ENCODE data around the gene MAP2K5. TPM values are rescaled to one million over a fixed set of nuclear protein-coding genes. Genes with fewer than 3 reads are reported as not detected.

The MAP2K5 gene
- total RNA-seq, 1 donor from 2014 or later, result 3.2 TPM

GRCh38 chr15:67827562-67828277, 285.2 kb downstream of the MAP2K5 start:
- no peak overlapping the region for H3K4me3 ChIP-seq (ENCODE audit: low read depth, low read length)
- DNase-seq (ENCODE audit: low read depth), result no peak
- TF ChIP-seq CTCF (conservative IDR thresholded peaks at IDR 0.05; ENCODE audit: low read depth, low read length), result no peak

GRCh38 chr15:67828278-67828968, 285.9 kb downstream of the MAP2K5 start:
- H3K4me3 ChIP-seq (ENCODE audit: low read depth, low read length), result no peak overlapping the region

GRCh38 chr15:67828969-67829646, 286.6 kb downstream of the MAP2K5 start:
- TF ChIP-seq CTCF (conservative IDR thresholded peaks at IDR 0.05; ENCODE audit: low read depth, low read length), result no peak
- DNase-seq (ENCODE audit: low read depth), result no peak
- no peak overlapping the region for H3K4me3 ChIP-seq (ENCODE audit: low read depth, low read length)

More at GRCh38 chr15:67828278-67828968, 285.9 kb downstream of the MAP2K5 start:
- no peak for DNase-seq (ENCODE audit: low read depth)
- no peak for TF ChIP-seq CTCF (conservative IDR thresholded peaks at IDR 0.05; ENCODE audit: low read depth, low read length)

- TF ChIP-seq CTCF (conservative IDR thresholded peaks at IDR 0.05; ENCODE audit: low read depth, low read length), result no peak
- H3K4me3 ChIP-seq (ENCODE audit: low read depth, low read length), result no peak overlapping the region
- DNase-seq (ENCODE audit: low read depth), result no peak
Measured at GRCh38 chr15:67829647-67830504, 287.4 kb downstream of the MAP2K5 start.

- H3K4me3 ChIP-seq (ENCODE audit: low read depth, low read length), result no peak overlapping the region
- no peak for TF ChIP-seq CTCF (conservative IDR thresholded peaks at IDR 0.05; ENCODE audit: low read depth, low read length)
- no peak for DNase-seq (ENCODE audit: low read depth)
Measured at GRCh38 chr15:67831363-67831762, 288.9 kb downstream of the MAP2K5 start.

- TF ChIP-seq CTCF (conservative IDR thresholded peaks at IDR 0.05; ENCODE audit: low read depth, low read length), result peak; percentile 66
- H3K4me3 ChIP-seq (ENCODE audit: low read depth, low read length), result no peak overlapping the region
- DNase-seq (ENCODE audit: low read depth), result no peak
Measured at GRCh38 chr15:67832031-67832551, 289.6 kb downstream of the MAP2K5 start.

Data from epithelial cell of proximal tubule (primary cell).